Stimulated activated CD4-positive, alpha-beta T cell treated with anti-CD3 and anti-CD28 coated beads, Interleukin-1b, Interleukin-23, amount 100 ng/mL, for 24 hours (primary cell): Measurements from ENCODE around the gene C9orf72.
"Not testable (repeated sequence)": the region's sequence is repeated elsewhere in the genome, so short reads cannot be mapped to it uniquely, and the experiment has no call there.

Source experiments
- DNase-seq, 4 experiments: peaks; one replicate each; pipeline ENCODE4 v3.0.0-alpha.2; 2020; ENCODE audit warnings: low read depth in 4 of 4, low spot score in 1 of 4

Gene C9orf72

GRCh38 chr9:27518006-27518405, 55.3 kb downstream of the C9orf72 start:
- DNase-seq: no peak

- DNase-seq: no peak
Measured at GRCh38 chr9:27514551-27514950, 58.7 kb downstream of the C9orf72 start.

- no peak for DNase-seq
Measured at GRCh38 chr9:27511771-27512170, 61.5 kb downstream of the C9orf72 start.

- DNase-seq: no peak
Measured at GRCh38 chr9:27510780-27511179, 62.5 kb downstream of the C9orf72 start.

- no peak for DNase-seq
Measured at GRCh38 chr9:27506981-27507380, 66.3 kb downstream of the C9orf72 start.

GRCh38 chr9:27505744-27506161, 67.5 kb downstream of the C9orf72 start:
- no peak for DNase-seq

- DNase-seq: no peak
Measured at GRCh38 chr9:27504259-27504658, 69.0 kb downstream of the C9orf72 start.

GRCh38 chr9:27503623-27504022, 69.7 kb downstream of the C9orf72 start:
- DNase-seq: no peak

- DNase-seq: not testable (repeated sequence)
Measured at GRCh38 chr9:27500902-27501301, 72.4 kb downstream of the C9orf72 start.

GRCh38 chr9:27499451-27499850, 73.8 kb downstream of the C9orf72 start:
- no peak for DNase-seq

- no peak for DNase-seq
Measured at GRCh38 chr9:27497883-27498417, 75.3 kb downstream of the C9orf72 start.
